ENCODE data around the gene MGRN1.

MGRN1 gene

DNA sequence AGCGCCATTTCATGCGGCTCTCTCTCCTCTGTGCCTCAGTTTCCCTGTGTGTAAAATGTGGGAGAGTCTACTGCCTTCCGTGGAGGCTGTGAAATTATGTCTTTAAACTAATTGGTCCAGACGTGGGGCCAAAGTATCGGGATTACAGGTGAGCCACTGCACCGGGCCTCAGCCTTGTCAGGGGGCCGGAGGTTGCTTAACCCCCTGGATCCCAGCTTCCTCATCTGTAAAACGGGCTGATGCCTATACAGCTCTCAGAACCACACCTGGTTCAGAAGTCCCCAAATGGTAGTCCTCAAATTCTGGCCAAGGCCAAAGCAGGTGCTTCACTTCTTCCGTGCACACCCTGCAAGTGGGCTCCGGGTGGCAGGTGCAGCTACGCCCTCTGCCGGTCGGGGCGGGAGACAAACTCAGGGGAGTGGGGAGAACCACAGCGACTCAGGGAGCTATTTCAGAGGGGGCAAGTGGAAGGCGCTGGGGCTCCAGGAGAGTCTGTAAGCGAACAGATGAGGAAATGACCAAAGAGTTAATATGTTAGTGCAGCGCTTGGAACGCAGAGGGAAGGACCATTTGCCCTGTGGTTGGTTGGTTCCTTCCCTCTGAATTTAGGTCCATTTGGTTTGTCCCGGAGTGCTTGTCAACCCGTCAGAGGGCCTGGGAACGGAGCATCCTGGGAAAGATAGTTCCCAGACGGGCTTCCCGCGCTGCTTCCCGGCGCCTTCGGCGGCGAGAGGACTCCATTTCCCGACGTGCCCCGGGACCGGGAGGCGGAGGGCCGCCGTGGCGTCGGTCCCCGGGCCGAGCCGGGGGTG is at the start of gene MGRN1:
TSS of gene MGRN1 (plus strand) at position 812 of the 812 bp plus-strand sequence. CDS start 135 bp downstream, outside the sequence.
- peak; percentile 97 for DNase-seq

DNA sequence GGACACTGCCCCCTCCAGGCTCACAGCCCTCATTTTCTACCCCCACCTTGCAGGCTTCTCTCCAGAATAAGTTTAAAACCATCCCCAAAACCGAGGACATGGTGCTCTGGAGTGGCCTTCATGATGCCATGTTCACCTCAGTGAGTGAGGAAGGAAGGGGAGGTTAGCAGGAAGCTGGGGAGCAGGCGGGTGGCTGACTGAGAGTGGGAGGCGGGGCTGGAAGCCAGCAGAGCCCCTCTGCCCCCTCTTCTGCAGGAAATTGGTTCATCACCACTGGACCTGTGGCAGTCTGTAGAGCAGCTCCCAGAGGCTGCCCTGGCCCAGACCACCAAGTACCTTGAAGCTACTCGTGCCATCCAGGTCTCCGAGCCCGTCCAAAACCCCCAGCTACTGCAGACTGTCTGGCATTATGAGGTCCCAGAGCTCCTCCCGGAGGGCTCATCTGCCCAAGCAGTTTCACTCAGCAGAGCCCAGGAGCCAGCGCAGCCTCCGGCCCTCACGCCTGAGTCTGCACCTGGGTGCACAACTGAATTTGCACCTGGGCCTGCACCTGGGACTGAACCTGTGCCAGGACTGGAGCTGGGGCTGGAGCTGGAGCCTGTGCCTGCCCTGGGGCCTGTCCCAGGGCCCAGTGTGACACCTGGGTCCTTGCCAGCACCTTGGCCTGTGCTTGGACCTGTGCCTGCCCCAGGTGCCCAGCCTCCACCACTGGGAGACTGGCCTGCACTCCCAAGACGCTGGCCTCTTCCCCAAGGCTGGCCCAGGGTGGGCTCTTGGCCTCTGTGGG is 49.5 kb upstream of the MGRN1 start:
- no peak for DNase-seq

DNA sequence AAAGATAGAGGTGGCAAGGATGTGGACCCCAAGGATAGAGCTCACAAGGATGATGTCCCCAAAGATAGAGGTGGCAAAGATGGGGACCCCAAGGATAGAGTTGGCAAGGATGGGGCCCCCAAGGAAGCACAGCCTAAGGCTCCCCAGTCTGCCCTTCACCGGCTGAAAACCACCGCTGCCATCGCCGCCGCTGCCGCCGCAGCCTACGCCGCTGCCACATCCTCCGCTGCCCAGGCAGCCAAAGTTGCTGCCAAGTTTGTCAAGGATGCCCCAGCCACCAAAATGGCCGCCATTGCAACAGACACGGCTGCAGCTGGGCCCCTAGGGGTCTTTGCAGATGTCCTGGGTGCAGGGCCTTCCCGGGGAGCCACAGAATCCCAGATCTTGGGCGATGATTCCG is 48.6 kb upstream of the MGRN1 start:
- DNase-seq: no peak

GRCh38 chr16:4578961-4579530 is 45.6 kb upstream of the MGRN1 start:
- no peak for DNase-seq

GRCh38 chr16:4580250-4580649 is 44.4 kb upstream of the MGRN1 start:
- DNase-seq: peak; percentile 8

DNA sequence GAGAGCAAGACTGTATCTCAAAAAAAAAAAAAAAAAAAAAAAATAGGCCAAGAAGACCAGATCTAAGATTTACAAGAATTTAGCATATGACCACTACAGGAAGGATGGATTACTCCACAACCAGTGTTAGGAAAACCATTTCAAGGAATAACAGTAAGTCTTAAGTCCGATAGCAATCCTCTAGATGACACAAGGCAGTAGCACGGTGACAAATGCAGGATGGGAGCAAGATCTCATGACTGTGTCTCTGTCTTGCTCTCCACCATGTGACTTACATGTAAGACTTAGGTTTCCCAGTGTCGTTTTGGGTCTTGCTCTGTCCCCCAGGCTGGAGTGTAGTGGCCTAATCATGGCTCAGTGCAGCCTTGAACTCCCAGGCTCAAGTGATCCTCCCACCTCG is 40.7 kb upstream of the MGRN1 start:
- no peak for DNase-seq

DNA sequence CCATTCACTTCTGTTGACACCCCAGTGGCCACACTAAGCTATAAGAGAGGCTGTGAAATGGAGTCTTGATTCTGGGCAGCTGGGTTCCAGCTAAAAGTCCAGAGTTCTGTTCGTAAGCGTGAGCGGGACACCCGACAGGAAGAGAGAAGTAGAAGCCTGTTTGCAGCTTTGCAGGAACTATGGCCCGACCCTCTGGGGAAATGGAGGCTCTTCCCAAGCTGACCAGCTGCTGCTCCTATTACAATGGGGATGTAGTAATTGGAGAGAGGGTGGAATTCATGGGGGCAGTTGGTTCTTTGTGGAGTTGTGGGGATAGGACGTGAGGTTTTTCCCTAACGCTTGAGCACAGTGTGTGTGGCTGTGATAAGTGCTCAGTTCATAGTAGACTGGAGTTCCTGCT is 38.3 kb upstream of the MGRN1 start:
- no peak for DNase-seq

DNA sequence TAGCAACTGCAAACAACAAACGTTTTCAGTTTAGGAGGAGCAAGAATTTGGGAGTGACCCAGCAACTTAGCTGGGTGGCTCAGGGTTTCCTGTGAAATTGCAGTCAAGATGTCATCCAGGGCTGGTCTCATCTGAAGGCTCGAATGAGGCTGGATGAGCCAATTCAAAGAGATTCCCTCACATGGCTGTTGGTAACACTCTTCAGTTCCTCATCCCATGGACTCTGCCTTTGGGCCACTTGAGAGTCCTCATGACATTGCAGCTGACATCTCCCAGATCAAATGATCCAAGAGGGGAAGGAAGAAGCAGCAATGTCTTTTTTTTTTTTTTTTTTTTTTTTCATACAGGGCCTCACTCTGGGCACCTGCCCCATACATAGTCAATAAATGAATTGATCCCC is 36.2 kb upstream of the MGRN1 start:
- DNase-seq: no peak

DNA sequence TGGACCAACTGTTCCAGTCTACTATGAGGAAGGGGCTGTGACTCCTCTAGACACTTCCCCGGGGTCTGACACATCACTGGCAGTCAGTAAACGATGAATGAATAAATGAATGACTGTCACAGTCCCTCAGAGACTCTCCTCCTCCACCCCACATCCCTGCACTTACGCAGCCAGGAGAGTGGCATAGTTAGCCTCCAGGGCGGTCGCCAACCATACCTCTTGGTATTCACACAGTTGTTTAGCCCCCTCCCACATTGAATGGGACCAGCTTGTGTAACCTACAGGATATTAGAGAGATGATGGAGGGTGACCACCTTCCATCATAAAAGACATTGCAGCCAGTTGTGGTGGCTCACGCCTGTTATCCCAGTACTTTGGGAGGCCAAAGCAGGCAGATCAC is 35.7 kb upstream of the MGRN1 start:
- no peak for DNase-seq

GRCh38 chr16:4591191-4591590 is 33.4 kb upstream of the MGRN1 start:
- no peak for DNase-seq

DNA sequence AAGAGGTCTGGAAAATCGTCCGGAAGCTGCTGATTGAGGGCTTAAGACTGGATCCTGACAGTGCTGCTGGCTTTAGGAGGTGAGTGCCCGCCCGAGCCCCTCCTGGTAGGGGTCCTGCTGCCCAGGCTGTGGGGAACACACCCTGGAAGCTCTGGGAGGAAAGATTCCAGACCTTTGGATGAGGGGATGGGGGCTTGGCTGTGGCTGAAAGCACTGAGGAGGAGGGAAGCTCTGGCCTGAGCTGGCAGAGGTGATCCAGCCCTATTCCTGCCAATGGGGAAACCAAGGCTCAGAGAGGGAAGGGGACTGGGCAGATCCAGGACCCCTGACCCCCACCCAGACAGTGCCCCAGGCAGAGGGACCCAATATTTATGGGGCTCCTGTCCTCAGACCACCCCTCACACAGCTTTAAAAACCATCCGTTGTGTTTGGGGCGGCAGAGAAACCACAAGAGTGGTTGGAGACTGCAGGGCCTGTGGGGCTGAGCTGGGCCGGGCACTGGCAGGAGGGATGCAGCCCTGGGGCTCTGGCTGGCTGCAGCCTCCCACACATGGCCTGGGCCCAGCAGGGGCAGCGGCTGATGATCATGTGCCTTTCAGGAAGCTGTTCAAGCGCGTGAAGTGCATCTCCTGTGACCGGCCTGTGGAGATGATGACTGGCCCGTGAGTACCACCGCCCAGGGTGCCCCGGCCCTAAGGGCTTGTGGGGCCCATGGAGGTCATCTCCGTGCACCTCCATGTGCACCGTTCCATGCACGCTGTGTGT is 32.7 kb upstream of the MGRN1 start:
- no peak for DNase-seq

- no peak for DNase-seq
Observed at GRCh38 chr16:4593086-4593485, 31.5 kb upstream of the MGRN1 start.

- no peak for DNase-seq
Observed at GRCh38 chr16:4594433-4595410, 29.9 kb upstream of the MGRN1 start.

- DNase-seq: no peak
Observed at GRCh38 chr16:4597174-4597573, 27.5 kb upstream of the MGRN1 start.

GRCh38 chr16:4599037-4599436 is 25.6 kb upstream of the MGRN1 start:
- DNase-seq: no peak

DNA sequence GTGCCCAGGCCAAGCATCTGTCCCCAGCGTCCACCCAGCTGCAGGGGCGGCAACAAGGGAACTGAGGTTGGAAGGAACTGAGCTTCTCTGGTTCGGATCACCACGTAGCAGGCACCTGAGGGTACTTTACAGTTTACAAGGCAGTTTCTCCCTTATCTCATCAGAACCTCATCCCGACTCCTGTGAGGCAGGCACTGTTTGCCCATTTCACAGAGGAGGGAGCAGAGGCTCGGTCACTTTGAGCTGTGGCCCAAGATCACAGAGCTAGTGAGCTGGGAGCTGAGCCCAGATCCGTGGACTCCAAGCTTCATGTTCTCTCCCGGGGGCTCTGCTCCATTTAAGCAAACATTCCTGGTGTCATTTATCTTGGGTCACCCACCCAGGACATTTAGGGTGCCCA is 25.1 kb upstream of the MGRN1 start:
- no peak for DNase-seq

GRCh38 chr16:4601036-4601863 is 23.4 kb upstream of the MGRN1 start:
- DNase-seq: no peak

GRCh38 chr16:4601864-4602186 is 22.8 kb upstream of the MGRN1 start:
- no peak for DNase-seq

DNA sequence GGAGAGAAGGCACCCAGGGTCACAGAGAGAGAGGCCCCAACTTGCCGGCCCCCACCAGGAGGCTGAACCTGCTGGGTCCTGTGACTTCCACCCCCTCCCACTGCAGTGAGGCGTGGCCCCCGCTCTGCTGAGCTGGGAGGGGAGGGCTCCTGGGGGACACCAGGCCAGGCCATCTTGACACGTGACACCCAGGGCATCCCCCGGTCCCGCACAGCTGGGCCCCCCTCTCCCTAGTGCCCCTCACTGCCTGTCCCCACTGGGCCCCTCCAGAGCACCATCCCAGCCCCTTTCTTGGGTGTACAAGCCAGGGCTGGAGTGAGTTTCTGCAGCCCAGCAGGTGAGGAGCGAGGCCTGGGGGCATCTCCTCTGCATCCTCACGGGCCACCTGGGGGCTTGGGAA is 22.3 kb upstream of the MGRN1 start:
- DNase-seq: no peak

GRCh38 chr16:4603624-4604170 is 20.9 kb upstream of the MGRN1 start:
- no peak for DNase-seq

- no peak for DNase-seq
Observed at GRCh38 chr16:4604401-4604800, 20.2 kb upstream of the MGRN1 start.
